Upper lobe of left lung (tissue), 6 donors: ENCODE results near the gene PRRC2B. TPM values are rescaled to one million over a fixed set of nuclear protein-coding genes. Genes with fewer than 3 reads are reported as not detected.

Source experiments
- ATAC-seq, 2 donors: fragments of 200-7000 bp; cut with Tn5 transposase; one replicate each; pipeline ENCODE4 v1.9.1; 2022; ENCODE audit warnings: mild to moderate bottlenecking in 2 of 2, moderate library complexity in 2 of 2; ENCODE audit not compliant: low FRiP score in 2 of 2
- DNase-seq, 2 donors: peaks; one replicate each; pipeline ENCODE4 v3.0.0-alpha.2; 2019 to 2020
- H3K27ac ChIP-seq, 4 donors: fragments of 200-600 bp; sonication (generic); one replicate each; pipeline ENCODE4 v1.5.1; 2016 to 2019
- H3K27me3 ChIP-seq, 4 donors: fragments of 200-600 bp; sonication (generic); one replicate each; pipeline ENCODE4 v1.5.1; 2017 to 2019
- H3K36me3 ChIP-seq, 4 donors: fragments of 200-600 bp; sonication (generic); one replicate each; pipeline ENCODE4 v1.5.1; 2016 to 2019
- H3K4me1 ChIP-seq, 4 donors: fragments of 200-600 bp; sonication (generic); one replicate each; pipeline ENCODE4 v1.5.1; 2018 to 2019
- H3K4me3 ChIP-seq, 4 donors: fragments of 200-600 bp; sonication (generic); one replicate each; pipeline ENCODE4 v1.5.1; 2017 to 2019; ENCODE audit warnings: mild to moderate bottlenecking in 2 of 4, moderate library complexity in 1 of 4
- H3K9me3 ChIP-seq, 4 donors: fragments of 200-600 bp; sonication (generic); one replicate each; pipeline ENCODE4 v1.5.1; 2018 to 2019
- CTCF ChIP-seq, 6 experiments: fragments of 450-650 bp in 4 of 6; fragments of 200-600 bp in 2 of 6; sonication (generic) in 2 of 6; IDR thresholded peaks; one replicate each; pipeline ENCODE4 v1.5.1; 2016 to 2019; ENCODE audit warnings: antibody characterized with exemption in 6 of 6
- EP300 ChIP-seq, 4 donors: sonication (generic); formaldehyde crosslinking; IDR thresholded peaks; one replicate each; pipeline ENCODE4 v1.5.1; 2017; ENCODE audit warnings: antibody characterized with exemption in 4 of 4, control low read depth in 2 of 4
- POLR2A ChIP-seq, 4 donors: fragments of 450-650 bp; IDR thresholded peaks; one replicate each; pipeline ENCODE4 v1.5.1; 2016 to 2017; ENCODE audit warnings: antibody characterized with exemption in 4 of 4, mild to moderate bottlenecking in 2 of 4
- POLR2AphosphoS5 ChIP-seq, 2 donors: sonication (generic); formaldehyde crosslinking; IDR thresholded peaks; one replicate each; pipeline ENCODE4 v1.5.1; 2017; ENCODE audit warnings: antibody characterized with exemption in 2 of 2
- WGBS, 2 donors: methylation state at CpG; one replicate each; pipeline ENCODE4 v1.1.5; 2017 to 2018; 5-methylcytosine and 5-hydroxymethylcytosine counted together
- total RNA-seq, 6 donors: library from RNA; depleted of rRNA in 4 of 6; stranded (reverse); fragments of >200 nt in 4 of 6; gene quantifications; one replicate each; pipeline versions ENCODE4 v1.1.0 to v1.2.1, GENCODE V29; 2016 to 2021
- donor health status: DM: no; HTN: no; CAD: no; lungs with moderate emphysema.
- donor health status: DM: no; HTN: yes; CAD: no; lungs with severe emphysema.

PRRC2B gene
- total RNA-seq, 6 donors from 2014 or later = 114 to 348 (median 186) TPM

DNA sequence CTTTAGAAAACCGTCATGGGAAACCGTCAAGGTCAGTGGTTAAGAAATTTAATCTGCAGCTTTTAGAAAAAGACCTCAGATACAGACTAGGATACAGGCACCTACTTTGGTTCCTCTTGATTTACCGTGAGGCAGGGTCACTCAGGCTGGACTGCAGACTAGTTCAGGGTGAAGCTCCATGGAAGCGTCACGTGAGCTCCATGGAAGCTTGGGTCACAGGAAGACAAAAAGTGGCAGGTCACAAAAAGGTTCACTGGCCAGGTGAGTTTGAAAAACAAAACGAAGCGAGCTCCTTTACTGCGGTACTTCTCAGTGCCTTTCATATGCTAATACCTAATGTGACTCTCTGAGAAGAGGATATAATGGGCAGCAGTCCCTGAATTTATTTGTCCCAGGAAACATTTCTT, 43.0 kb downstream of the PRRC2B start:
- no peaks in the 10 kb centered on the region for H3K27me3 ChIP-seq
- H3K27ac ChIP-seq = no peak overlapping the region
- DNase-seq (no peak), ATAC-seq (no peak)
- WGBS, 2 donors = 93% methylated on average over 8 of the region's 8 CpGs
- H3K4me3 ChIP-seq = no peak overlapping the region
- H3K36me3 ChIP-seq = peaks cover 15 to 95% (median 89%) of the 10 kb centered on the region in 4 donors
- no peaks in the 10 kb centered on the region for H3K9me3 ChIP-seq
- TF ChIP-seq EP300 (IDR thresholded peaks at IDR 0.05) (no peak), POLR2A (IDR thresholded peaks at IDR 0.05) (no peak), CTCF (IDR thresholded peaks at IDR 0.05) (no peak), POLR2AphosphoS5 (IDR thresholded peaks at IDR 0.05) (no peak)
- peaks cover 0 to 11% (median 0%) of the 10 kb centered on the region in 4 donors for H3K4me1 ChIP-seq

DNA sequence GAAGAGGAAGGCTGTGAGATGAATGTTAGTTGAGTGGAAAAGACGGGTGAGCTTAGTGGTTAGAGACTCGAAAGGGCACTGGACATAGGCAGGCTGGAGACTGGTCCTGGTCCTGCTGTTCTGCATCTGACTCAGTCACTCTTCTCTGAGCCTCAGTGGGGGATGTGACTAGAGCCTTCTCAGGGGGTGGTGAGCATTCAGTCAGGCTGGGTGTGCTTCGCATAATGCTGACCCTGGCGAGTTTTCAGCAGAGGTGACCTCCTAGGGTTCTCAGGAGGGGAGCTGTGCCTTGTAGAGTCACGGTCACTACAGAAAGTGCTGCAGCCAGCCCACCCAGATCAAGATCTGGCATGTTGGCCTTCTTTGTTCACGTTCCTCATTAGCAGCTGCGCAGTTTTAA, 44.3 kb downstream of the PRRC2B start:
- DNase-seq (no peak), ATAC-seq (no peak)
- H3K9me3 ChIP-seq = no peaks in the 10 kb centered on the region
- peaks cover 0 to 5% (median 0%) of the 10 kb centered on the region in 4 donors for H3K4me1 ChIP-seq
- TF ChIP-seq CTCF (IDR thresholded peaks at IDR 0.05) = no peak
- no peak for TF ChIP-seq EP300 (IDR thresholded peaks at IDR 0.05)
- TF ChIP-seq POLR2A (IDR thresholded peaks at IDR 0.05) = no peak
- TF ChIP-seq POLR2AphosphoS5 (IDR thresholded peaks at IDR 0.05) = no peak
- no peak overlapping the region for H3K4me3 ChIP-seq
- H3K27ac ChIP-seq = no peak overlapping the region
- H3K36me3 ChIP-seq = peaks cover 15 to 95% (median 83%) of the 10 kb centered on the region in 4 donors
- WGBS, 2 donors = 95 to 96% methylated on average over 2 to 7 of the region's 7 CpGs
- no peaks in the 10 kb centered on the region for H3K27me3 ChIP-seq

- no peak for DNase-seq
- Histone ChIP-seq H3K27ac (no peak overlapping the region), H3K4me3 (no peak overlapping the region), H3K9me3 (no peaks in the 10 kb centered on the region), H3K27me3 (no peaks in the 10 kb centered on the region), H3K4me1 (no peaks in the 10 kb centered on the region), H3K36me3 (peaks cover 25 to 97% (median 82%) of the 10 kb centered on the region in 4 donors)
- 72 to 82% methylated on average over 4 of the region's 4 CpGs for WGBS, 2 donors
- ATAC-seq = no peak
- TF ChIP-seq CTCF (IDR thresholded peaks at IDR 0.05) (no peak), EP300 (IDR thresholded peaks at IDR 0.05) (no peak), POLR2A (IDR thresholded peaks at IDR 0.05) (no peak), POLR2AphosphoS5 (IDR thresholded peaks at IDR 0.05) (no peak)
Observed at GRCh38 chr9:131439224-131439623, 45.3 kb downstream of the PRRC2B start.

- DNase-seq = no peak
- H3K4me1 ChIP-seq = no peaks in the 10 kb centered on the region
- peaks cover 31 to 100% (median 86%) of the 10 kb centered on the region in 4 donors for H3K36me3 ChIP-seq
- no peaks in the 10 kb centered on the region for H3K27me3 ChIP-seq
- TF ChIP-seq CTCF (IDR thresholded peaks at IDR 0.05) (no peak), POLR2A (IDR thresholded peaks at IDR 0.05) (no peak), POLR2AphosphoS5 (IDR thresholded peaks at IDR 0.05) (no peak), EP300 (IDR thresholded peaks at IDR 0.05) (no peak)
- WGBS, 2 donors = 66 to 69% methylated on average over 2 of the region's 2 CpGs
- no peaks in the 10 kb centered on the region for H3K9me3 ChIP-seq
- no peak overlapping the region for H3K4me3 ChIP-seq
- H3K27ac ChIP-seq = peak overlapping the region in 1 of 4 donors; percentile 17
- ATAC-seq = peak in 1 of 2 donors; percentile 73
Observed at GRCh38 chr9:131441441-131441840, 47.6 kb downstream of the PRRC2B start.

- no peak overlapping the region for H3K4me3 ChIP-seq
- 78 to 86% methylated on average over 10 of the region's 10 CpGs for WGBS, 2 donors
- H3K9me3 ChIP-seq = no peaks in the 10 kb centered on the region
- DNase-seq (no peak), ATAC-seq (no peak)
- peaks cover 40 to 100% (median 86%) of the 10 kb centered on the region in 4 donors for H3K36me3 ChIP-seq
- TF ChIP-seq EP300 (IDR thresholded peaks at IDR 0.05) = no peak
- TF ChIP-seq POLR2A (IDR thresholded peaks at IDR 0.05) = no peak
- no peak for TF ChIP-seq CTCF (IDR thresholded peaks at IDR 0.05)
- no peak for TF ChIP-seq POLR2AphosphoS5 (IDR thresholded peaks at IDR 0.05)
- H3K4me1 ChIP-seq = no peaks in the 10 kb centered on the region
- H3K27me3 ChIP-seq = no peaks in the 10 kb centered on the region
- no peak overlapping the region for H3K27ac ChIP-seq
Observed at GRCh38 chr9:131442351-131442750, 48.5 kb downstream of the PRRC2B start.
